HG03521 (cell line): ENCODE measurements around the gene SERGEF.

Source experiments
- ATAC-seq: cut with Tn5 transposase; IDR thresholded peaks from one replicate; pipeline ENCODE4 v1.9.1; 2021; ENCODE audit warnings: mild to moderate bottlenecking, moderate library complexity; ENCODE audit not compliant: unreplicated experiment

The SERGEF gene

DNA sequence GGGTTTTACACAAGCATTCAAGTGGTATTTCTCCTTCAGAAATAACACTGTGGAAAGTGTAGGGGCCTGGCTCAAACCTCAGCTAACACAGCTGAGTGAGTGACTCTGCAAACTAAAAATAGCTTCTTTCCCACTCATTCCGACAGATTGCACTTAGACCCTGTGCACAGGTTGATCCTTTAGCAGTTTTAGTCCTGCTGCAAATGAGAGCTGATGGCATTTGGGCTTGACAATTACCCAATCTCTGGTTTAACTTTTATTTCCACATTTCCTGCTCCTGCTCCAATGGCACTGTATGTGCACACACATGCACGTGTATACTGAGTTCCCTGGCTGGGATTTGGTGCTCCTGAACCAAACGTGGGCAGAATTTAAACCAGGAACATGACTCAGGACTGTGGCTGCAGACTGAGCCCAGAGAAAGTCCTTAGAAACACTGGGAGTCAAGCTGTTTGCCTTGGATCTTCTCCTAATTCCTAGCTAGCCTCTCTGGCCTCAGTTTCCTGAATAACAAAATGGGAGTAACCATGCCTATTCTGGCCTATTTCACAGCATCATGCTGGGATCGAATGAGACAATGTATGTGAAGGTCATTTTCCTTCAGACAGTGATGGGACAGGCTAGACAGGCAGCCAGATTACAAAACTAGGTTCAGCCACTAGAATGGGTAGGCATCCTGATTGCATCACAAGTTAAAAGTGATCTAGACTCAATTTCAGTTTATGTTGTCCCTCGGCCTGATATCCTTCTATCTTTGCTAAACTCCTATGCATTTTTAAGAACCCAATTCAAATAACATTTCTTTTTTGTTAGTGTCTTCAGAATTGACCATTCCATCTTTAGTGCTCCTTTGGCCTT, 58.2 kb downstream of the SERGEF start:
- no peak for ATAC-seq

DNA sequence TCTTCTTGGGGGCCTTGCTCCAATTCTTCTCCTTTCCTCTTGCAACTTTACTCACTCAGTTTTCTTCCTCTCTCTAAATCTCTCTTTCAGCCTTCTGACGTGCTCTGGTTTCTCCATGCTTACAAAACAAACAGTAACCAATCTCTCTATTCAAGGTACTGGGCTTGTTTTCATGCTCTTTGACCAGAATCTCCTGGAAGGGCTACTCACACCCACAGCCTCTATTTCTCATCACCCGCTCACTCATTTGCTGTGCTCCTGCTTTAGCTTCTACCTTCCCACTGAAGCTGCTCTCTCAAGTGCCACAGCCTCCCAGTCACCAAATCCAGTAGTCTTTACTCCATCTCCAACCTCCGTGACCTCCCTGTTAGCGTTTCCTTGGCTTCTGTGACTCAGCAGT, 60.4 kb downstream of the SERGEF start:
- ATAC-seq: no peak

DNA sequence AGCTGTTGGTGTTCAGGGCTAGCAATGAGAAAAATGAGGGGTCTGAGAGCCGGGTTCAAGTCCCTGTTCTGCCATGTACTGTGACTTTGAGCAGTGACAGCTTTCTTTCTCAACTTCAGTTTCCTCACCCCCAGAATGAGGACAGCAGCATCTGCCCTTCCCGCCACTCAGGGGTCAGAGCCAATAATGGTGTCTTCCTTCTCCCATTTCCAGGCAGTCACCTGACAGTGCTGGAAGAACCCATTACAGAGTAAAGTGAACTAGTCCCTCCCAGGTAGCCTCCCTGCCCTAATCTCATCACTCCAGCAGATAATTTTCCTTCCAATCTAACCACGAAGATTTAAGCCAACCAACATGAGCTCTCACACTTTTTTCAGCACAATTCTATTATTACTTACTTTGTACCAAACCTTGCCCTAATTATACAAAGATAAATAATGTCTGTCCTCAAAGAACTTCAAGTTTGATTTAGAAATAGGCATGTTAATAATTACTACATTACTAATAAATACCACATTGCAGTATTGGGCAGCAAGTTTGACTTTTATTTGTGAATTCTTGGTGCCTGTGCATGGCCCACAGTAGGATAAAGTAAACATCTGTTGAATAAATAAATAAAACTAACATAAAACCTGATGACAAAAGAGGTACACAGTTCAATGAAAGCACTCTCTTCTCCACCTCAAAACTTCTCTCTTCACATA, 61.0 kb downstream of the SERGEF start:
- no peak for ATAC-seq

DNA sequence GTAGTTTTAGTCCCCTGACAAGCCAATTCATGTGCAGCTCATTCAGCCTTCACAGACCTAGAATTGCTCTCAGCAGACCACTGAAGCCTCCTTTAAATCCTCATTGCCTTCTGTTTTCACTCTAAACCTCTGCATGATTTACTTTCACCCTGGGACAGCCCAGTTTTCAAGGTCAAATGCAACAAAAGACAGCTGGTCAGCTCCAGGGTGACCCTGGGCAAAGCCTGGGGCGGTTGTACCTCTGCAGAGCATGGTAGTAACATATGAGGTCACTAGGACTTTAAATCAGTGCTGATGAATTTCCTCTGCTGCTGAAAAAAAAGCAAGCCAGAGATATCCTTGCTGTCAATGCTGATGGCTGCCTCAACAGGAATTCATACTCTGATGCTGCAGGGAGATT, 62.2 kb downstream of the SERGEF start:
- ATAC-seq: no peak

DNA sequence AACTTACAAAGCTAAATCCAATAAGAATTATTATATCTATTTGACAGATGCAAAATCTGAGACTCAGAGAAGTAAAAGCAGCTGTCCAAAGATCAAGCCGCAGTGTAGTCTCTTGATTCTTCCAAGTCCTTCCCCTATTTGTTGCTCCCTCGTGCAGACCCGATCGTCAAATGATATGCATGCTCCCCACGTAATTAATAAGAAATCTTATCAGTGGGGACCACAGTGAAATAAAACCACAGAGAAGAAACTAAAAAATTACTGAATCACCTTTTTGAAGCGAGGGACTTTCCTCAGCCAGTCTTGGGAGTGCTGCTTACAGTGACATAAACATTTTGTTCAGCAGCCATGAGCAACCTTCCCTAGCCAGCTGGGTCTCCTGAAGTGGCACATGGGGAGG, 64.6 kb downstream of the SERGEF start:
- ATAC-seq: no peak

DNA sequence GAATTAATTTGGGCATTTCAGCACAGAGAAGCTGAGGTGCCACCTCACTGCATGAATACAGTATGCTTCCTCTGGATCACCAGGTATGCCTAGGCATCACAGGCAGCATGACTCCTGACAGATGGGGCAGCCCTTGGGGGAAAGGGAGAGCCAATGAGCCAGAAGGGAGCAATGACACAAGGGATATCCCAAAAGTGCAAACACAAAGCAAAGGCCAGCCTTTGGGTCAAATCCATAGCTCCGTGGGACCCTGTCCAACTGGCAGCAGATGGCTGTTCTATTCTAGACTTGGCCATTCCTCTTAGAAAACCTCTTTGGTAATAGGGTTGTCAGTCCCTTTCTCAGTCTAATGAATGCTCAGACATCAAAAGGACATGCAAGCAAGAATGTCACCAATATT, 73.3 kb downstream of the SERGEF start:
- ATAC-seq: no peak

DNA sequence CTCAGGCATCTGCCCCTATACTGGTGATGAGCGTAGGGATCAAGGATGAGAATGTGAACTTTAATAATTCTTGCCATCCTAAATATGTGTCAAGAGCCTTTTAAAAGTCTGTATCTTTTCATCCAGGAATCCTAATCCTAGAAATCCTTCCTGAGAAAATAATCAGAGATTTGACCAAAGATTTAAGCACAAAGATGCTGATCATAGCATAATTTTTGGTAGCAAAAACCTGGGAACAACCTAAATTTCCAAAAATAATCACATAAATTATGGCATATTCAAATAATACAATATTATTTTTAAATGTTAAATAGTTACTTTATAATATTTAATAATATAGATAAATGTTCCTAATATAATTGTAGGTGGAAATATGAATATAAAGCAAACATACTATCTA, 76.1 kb downstream of the SERGEF start:
- no peak for ATAC-seq

DNA sequence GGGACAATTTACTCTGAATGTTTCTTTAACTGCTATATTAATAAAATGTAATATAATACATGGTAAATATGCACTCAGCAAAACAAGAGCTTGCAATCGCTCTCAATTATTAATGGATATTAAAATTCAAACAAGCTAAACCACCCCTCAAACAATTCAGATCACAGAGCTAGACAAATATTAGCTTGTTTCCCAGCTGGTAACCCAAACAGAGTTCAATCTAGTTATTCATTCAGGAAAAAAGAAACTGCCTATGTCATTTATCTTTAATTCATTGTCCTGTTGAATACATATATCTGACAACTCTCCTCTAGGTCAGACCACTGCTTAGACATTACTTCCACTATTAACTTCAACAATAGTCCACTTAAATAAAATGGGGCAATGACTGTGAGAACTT, 78.7 kb downstream of the SERGEF start:
- ATAC-seq: no peak

DNA sequence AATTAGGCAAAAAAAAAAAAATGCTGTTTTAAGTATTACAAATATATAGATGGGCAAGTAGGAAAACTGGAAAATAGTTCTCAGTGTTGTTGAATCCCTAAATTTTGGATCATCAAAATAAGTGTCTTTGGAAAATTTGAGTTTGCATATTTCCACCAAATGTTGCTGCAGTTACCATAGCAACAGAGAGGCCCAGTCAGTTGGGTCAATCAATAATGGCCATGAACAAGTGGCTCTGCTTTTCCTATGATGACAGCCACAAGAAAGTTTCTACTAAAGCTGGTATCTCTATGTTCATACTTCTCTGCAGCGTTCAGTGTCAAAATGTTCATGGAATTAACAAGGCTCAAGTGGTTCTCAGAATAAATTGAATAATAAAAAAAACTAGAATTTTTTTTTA, 79.1 kb downstream of the SERGEF start:
- no peak for ATAC-seq

DNA sequence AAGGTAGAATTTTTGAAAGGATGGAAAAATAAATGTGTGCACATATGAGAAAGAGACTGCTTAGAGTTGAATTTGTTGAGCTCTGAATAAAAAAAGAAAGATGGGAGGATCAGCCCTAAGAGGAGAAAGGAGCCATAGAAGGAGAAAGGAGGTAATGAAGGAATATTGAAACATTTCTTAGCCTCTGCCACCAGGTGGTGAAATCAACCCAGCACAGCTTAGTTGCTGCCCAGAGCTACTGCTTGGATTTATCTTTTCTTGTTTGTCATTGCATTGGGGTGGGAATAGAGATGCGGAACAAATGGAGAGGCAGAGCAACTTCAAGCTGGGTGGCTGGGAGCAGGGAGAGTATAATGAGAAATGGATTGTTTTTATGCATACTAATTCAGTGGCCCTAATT, 80.4 kb downstream of the SERGEF start:
- ATAC-seq: no peak

DNA sequence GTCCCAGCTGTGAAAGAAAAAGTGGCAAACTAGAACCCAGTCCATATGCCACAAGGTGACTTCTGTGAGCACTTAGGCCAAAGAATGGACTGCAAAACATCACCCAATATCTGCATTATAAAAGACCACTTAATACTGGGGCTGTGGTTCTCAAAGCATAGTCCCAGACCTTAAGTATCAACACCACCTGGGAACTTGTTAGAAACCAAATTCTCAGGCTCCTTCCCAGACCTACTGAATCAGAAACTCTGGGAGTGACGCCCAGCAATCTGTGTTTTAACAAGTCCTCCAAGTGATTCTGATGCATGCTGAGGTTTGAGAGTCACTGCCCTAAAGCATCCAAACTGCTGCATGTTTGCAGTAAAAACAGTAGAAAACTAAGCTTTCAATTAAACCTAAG, 81.3 kb downstream of the SERGEF start:
- no peak for ATAC-seq

DNA sequence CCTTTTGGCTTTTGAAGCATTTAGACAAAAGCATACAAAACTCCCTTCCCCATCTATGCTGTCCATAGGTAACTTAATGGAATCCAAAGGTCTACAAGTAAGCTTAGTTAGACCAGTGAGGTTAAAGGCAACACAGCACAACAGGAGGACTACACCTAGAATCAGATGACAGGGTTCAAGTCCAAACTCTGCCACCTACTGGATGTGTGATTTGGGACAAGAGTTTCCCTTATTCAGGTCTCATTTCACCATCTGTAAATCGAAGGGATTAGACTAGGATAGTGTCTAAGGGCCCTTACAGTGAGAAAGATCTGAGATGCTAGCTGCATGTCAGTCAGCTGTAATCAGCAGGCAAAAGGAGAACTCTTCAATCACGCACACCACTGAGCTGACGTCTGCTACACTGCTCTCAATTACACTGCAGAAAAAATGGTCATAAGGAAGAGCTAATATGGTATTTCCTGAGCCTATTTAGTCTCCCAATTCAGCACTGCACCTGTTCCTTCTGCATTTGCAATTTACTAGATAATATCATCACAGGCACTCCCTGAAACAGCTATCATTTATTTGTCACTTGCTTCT, 82.2 kb downstream of the SERGEF start:
- ATAC-seq: no peak

DNA sequence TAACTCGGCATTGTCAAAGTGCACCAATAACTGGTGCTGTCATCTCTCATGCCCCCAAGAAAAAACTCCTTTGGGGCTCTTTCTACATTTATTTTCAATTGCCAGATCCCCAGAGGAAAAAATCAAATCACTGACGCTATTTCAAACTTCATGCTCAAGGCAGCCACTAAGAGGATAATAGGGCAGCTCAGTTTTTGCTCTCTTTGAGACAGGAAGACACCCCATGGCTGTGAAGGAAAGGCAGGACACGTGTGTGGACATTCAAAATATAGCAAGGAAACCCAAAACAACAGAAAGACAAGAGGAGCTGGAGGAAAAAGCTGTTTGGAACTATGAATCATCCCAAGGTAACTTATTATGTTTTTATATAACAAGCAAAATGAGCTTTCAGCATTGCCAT, 83.7 kb downstream of the SERGEF start:
- ATAC-seq: no peak

DNA sequence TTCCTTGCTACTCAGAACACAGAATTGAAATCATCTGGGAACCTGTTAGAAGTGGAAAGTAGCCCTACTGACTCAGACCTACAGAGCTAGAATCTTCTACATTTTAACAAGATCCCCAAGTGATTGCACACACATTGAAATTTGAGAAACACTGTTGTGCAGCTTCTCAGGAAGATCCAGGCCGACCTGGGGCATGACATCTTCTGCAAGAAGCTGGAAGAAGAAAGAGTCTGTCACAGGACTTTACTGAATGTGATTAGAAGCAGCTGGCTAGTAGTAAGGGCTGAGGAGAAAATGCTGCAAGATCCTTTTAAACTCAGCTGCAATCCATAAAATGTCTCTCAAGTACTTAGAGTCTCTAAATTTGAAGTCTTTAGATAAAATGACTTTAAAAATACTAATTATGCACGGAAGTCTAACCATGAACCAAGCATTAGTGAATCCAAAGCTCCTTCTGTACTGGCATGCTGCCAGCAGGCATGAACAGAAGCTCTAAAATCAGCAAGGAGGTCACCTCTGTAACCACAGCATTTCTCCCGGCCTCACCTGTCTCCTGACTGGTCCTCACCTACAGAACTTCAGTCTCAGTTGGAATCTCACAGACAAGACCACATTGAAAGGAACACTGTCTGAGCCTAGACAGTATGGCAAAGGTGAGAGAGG, 85.0 kb downstream of the SERGEF start:
- ATAC-seq: no peak

DNA sequence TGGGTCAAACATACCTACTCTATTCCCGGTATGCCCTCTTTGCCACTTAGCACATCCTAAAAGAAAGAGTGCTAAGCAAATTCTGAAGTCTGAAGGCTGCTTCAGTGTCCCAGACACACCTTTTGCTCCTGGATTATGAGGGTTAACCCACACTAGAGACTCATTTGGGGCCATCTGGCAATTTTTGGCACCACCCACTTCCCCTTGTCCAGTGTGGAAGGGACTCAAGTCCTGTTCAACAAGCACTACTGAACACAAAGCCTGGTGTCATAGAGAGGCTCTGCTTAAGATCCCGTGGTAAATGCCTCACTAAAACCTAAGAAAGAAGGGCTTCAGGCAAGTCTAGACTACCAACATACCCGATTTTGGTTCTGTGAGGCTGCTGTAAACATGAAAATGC, 85.8 kb downstream of the SERGEF start:
- no peak for ATAC-seq

DNA sequence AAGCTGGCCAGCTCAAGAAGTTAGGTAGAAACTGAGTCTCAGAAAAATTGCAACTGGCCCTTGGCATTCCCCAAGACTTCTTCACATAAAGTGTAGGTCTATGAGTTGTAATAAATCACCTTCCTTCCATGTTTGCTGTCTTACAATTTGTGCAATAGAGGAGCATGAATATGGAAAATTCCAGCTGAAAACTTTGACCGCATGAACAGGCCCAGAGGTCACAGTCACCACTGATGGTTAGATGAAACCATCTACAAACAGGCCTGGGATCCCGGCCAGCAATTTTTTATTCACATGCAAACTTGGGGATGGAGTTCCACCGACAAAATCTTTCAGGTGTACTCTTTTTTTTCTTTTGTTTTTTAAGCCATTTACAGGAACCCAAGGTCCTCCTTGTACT, 88.1 kb downstream of the SERGEF start:
- no peak for ATAC-seq

DNA sequence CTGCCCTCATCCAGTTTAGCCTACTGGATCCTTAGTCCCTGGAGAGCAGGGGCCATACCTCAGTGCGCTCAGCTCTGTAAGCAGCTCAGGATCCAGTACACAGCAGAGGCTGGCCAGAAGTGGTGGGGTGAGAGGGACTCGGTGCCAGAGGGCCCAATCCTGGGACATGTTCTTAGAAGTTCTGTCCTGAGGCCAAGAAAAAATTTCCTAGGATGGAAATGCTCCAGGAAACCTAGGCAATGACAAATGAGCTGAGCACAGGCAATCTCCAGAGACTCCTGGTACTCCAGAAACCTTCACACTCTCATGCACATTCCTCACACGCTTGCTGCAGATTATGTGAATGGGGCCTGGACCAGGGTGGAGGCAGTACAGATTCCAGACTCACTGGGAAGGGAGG, 89.6 kb downstream of the SERGEF start:
- no peak for ATAC-seq

DNA sequence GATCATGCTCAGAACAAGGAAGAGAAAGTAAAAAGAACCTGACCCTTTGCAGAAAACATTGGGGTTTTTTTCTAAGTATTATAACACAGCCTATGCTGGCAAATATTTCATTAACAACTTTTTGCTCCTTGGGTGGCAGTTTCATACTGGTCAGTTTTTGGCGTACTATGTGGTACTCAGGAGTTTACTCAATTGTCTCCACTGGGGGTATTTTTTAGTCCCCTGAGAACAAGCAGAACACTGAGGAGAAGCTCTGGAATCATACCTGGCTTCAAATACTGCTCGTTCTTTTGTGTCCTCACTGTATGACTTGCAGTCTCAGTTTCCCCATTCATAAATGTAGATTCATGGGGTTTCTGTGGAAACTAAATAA, 90.4 kb downstream of the SERGEF start:
- no peak for ATAC-seq

DNA sequence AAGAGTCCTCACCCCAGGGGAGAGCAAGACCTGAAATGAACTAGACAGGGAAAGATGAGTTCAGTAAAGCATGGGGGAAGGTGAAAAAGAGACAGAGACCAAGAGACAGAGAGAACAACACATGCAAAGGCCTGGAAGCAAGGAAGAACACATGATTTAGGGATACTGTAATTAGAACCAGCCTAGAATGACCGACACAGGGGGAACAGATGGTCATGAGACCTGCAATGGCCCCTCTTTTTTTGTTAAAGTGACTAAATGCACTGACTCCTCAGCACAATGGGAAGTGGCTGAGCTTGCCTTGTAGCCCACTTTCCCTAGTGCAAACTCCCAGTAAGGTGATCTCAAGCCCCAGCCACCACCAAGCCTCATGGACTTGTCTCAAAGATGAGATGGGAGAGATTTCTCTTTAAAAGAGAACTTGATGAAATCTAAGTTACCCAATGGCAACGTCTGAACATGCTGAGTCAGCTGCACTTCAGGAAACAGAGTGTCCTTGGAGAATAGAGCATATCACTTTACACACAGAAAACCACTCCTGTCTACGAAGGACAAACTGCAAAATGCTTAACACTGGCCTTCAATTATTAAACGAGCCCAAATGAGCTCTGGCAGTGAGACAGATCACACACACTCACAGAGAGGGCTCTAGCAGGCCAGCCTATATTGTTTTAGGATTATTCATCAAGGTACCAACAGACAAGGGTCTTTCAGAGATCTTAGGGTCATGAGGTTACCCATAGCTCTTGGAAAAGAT, 91.0 kb downstream of the SERGEF start:
- ATAC-seq: no peak

DNA sequence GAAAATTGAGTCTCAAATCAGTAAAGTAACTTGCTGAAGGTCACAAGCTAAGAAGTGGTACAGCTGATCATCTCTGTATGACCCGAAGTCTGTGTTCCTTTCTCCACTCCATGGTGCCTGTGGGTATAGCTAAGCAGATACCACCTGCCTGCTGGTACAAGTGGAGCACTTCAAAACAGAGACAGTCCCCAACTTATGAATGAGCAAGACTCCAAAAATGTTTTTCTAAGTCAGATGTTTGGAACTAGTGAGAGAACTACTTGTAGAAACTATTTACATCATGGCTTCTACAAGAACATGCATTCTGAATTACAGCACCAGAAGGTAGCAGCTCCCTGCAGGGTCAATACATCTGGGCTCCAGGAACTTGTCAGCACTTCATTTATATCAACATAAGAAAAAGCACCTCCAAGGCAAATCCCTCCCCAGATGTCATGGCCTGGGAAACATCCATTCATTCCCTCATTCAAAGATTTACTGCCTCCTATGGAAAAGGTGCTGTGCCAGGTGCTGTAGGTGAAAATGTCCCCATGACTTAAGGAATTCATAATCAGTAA, 94.7 kb downstream of the SERGEF start:
- no peak for ATAC-seq

DNA sequence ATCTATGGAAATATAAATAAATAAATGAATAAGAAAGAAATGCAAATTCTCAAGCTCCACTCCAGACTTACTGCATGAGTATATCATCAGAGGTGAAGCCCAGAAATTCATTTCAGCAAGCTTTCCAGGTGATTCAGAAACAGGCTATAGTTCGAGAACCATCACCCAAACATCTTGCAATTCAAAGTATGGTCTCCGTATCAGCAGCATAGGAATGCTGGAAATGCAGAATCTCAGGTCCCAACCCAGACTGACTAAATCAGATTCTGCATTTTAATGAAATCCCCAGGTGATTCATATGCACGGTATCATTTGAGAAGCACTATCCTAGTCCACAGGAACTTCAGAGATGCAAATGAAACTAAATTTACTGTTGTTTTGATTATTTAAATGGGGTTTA, 95.3 kb downstream of the SERGEF start:
- no peak for ATAC-seq
